Activated naive CD4-positive, alpha-beta T cell (primary cell): ENCODE measurements around the gene AOX1.
"Not testable (repeated sequence)": the region's sequence is repeated elsewhere in the genome, so short reads cannot be mapped to it uniquely, and the experiment has no call there.

Experiments used
- DNase-seq, 4 experiments: peaks; one replicate each; lab custom pipeline; 2025; lab: John Stamatoyannopoulos, UW

Gene AOX1

GRCh38 chr2:200702646-200703118 lies 116.9 kb downstream of the AOX1 start:
- no peak for DNase-seq

DNA sequence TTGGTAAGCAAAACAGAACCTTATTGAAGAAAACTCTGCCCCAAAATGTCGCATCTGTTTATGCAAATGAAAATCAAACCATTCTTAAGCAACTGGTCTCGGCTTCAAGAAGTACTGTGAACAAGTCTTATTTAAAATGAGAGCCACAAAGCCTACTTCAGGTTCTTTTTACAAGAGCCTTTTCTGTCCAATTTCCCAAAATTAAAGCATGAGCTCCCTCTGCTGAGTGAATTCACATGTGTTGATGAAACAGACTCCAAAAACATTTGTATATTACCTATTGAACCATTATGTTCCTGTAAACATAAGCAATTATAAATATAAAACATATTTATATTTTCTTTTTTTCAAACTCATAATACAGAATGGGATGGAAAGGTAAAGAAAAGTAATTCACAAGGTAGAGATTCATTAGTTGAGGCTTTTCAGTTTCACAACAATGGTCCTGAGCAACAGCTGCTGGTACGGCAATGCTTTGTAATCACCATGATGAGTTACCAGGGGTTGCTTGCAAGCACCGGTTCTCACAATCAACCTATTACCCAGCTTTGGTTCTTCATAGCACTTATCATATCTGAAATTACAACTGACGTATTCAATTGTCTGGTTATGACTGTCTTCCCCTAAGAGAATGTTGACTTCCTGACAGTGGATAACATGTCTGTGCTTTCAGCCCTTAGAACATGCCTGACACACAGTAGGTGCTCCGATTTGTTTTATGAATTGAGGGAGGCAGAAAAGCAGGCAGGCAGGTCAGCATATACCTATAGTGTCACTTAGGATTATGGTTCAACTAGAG lies 117.5 kb downstream of the AOX1 start:
- DNase-seq: no peak

GRCh38 chr2:200703926-200704637 lies 118.3 kb downstream of the AOX1 start:
- DNase-seq: no peak

DNA sequence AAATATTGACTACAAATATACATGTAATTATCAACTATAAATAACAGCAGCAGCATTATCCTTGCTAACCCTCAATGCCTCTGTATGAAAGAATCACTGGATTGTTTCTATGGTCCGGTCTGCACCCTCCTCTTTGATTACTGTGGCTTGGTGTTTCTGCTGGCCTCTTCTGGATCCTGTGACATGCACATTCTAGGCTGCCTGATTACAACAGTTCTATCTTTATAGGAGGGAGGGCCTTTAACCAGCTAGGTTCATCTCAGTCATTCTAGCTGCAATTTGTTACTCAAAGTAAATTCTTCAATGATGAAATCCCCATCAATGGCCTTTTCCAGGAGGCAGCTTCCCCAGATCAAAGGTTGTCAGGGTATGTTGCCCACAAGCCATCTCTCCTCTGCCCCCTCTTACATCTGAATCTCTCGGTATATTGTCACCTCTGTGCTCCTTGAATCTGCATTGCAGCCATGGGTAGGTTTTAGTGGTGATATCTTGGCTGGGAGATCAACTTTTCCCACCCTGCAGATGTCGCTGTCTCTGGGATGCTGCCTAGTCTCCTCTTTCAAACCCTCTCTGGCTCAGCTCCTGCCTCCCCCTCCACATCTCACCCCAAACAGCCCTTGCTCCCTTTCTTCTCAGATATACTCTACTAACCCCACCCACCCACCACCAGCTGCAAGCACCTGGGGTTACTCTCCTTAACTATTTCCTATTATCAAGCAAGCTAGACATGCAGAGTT lies 119.7 kb downstream of the AOX1 start:
- DNase-seq: no peak

DNA sequence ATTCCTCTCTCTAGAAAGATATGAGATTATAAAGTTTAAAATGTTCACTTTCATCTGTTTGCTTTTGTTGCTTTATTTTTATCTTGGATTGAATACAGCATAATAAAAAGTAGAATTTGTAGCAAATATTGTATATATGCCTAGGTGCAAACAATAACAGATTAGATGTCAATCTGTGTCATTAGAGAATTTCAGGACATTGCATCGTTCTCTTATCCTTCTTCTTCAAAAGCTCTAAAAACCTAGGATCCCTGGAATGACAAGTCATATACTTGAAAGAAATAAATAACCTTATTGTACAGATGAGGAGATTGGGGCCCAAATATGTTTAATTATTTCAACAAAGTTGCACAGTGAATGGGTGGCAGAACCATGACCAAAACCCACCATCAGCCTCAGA lies 123.1 kb downstream of the AOX1 start:
- DNase-seq: no peak

DNA sequence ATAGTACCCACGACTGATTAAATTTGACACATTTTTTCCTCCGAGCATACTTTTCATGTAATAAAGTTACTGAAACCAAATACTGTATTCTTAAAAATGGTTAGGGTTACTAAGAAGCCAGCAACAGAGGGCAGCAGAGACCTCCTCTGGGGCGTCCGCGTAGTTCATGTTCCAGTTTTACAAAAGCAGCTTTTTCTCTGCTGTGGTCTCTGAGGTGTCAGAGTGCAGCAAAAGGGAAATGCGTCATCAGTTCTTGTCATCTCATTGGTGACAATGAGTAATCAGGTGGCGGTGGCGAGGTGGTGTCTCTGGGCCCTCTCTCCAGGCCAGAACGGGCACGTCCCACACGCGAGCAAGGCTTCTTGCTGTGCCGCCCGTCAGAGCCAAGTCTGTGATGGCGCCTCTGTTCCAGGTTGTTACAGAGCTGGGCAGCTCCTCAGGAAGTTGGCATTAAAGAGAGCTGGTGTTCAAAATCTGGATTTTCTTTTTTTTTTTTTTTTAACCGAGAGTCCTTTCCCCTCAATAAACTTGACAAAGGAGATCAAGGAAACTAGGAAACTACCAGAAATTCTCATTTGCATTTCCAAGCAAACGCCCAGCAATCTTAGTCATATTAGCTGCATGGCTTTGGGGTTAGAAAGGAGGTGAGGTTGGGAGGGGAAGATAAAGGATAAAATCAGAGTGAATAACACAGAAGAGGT lies 127.3 kb downstream of the AOX1 start:
- DNase-seq: peak; percentile 56 to 81 (median 70)

GRCh38 chr2:200713704-200714064 lies 127.9 kb downstream of the AOX1 start:
- DNase-seq: no peak

DNA sequence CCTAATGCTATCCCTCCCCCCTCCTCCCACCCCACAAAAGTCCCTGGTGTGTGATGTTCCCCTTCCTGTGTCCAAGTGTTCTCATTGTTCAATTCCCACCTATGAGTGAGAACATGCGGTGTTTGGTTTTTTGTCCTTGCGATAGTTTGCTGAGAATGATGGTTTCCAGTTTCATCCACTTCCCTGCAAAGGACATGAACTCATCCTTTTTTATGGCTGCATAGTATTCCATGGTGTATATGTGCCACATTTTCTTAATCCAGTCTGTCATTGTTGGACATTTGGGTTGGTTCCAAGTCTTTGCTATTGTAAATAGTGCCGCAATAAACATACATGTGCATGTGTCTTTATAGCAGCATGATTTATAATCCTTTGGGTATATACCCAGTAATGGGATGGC lies 129.2 kb downstream of the AOX1 start:
- DNase-seq: not testable (repeated sequence)

- no peak for DNase-seq
Observed at GRCh38 chr2:200716386-200716785, 130.6 kb downstream of the AOX1 start.
